ENCODE measurements around the gene FIZ1. TPM values are rescaled to one million over a fixed set of nuclear protein-coding genes. Genes with fewer than 3 reads are reported as not detected.
A peak's percentile ranks its signal among the peaks of the same experiment; 100 is the strongest.

FIZ1 gene
- total RNA-seq, 1 donor from 2014 or later = 4.8 TPM

DNA sequence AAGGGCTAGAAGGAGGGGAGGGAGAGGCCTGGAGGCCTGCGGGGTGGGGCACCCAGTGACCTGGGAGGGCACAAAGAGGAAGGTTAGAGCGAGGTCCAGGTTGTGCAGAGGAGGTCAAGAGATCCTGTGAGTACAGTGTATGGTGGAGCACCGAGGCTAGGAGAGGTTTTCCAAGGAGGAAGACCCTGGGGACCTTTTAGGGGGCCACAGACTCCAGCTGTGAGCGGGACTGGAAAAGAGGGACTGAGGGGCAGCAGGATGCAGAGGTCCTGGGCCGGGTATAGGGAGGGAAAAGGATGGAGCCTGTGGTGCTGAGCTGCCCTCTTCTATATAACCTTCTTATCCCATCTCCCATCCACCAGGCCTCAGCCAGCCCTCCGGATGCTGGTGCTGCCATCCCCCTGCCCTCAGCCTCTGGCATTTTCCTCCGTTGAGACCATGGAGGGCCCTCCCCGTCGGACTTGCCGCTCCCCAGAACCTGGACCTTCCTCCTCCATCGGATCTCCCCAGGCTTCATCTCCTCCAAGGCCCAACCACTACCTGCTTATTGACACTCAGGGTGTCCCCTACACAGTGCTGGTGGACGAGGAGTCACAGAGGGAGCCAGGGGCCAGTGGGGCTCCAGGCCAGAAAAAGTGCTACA lies 45.0 kb upstream of the FIZ1 start:
- Histone ChIP-seq H3F3A (ENCODE audit: low read depth) (peaks cover 53% of the 10 kb centered on the region), H3K4me2 (peak overlapping the region; percentile 99), H3K79me2 (ENCODE audit: low read depth) (peaks cover 83% of the 10 kb centered on the region), H3K4me1 (peaks cover 32% of the 10 kb centered on the region), H3K9me3 (ENCODE audit: low read depth) (no peaks in the 10 kb centered on the region), H3K36me3 (no peaks in the 10 kb centered on the region), H3K4me3 (peak overlapping the region; percentile 80), H3K9ac (peak overlapping the region; percentile 79), H4K20me1 (ENCODE audit: low read depth) (no peaks in the 10 kb centered on the region), H3K27ac (no peak overlapping the region), H3K27me3 (no peaks in the 10 kb centered on the region), H2AFZ (replicated peaks) (no peak overlapping the region)
- no peak for DNase-seq (ENCODE audit: low spot score)
- peaks cover 42% of the 10 kb centered on the region for H3K4me1 Mint-ChIP-seq
- peak overlapping the region; percentile 96 for H3K4me3 Mint-ChIP-seq
- H3K36me3 Mint-ChIP-seq = peaks cover 11% of the 10 kb centered on the region
- peaks cover 20% of the 10 kb centered on the region for H3K27me3 Mint-ChIP-seq (ENCODE audit: insufficient read depth, low read depth)
- TF ChIP-seq, protein P1, sequence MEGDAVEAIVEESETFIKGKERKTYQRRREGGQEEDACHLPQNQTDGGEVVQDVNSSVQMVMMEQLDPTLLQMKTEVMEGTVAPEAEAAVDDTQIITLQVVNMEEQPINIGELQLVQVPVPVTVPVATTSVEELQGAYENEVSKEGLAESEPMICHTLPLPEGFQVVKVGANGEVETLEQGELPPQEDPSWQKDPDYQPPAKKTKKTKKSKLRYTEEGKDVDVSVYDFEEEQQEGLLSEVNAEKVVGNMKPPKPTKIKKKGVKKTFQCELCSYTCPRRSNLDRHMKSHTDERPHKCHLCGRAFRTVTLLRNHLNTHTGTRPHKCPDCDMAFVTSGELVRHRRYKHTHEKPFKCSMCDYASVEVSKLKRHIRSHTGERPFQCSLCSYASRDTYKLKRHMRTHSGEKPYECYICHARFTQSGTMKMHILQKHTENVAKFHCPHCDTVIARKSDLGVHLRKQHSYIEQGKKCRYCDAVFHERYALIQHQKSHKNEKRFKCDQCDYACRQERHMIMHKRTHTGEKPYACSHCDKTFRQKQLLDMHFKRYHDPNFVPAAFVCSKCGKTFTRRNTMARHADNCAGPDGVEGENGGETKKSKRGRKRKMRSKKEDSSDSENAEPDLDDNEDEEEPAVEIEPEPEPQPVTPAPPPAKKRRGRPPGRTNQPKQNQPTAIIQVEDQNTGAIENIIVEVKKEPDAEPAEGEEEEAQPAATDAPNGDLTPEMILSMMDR (IDR thresholded peaks at IDR 0.05) = no peak
- H3K9me3 Mint-ChIP-seq = no peaks in the 10 kb centered on the region
- peak overlapping the region; percentile 96 for H3K27ac Mint-ChIP-seq

DNA sequence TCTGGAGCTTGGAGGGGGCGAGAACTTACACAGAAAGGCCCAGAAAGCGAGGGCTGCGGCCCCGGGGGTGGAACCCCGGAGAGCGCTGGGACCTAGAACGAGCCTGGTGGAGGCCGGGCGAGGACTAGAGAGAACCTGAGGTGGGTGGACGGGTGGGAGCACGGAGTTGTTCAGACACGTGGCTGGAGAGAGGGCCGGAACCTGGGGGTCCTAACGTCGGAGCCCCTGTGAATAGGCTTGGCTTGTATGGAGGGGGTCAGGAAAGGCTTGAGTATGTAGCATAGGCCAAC lies 44.5 kb upstream of the FIZ1 start:
- peaks cover 32% of the 10 kb centered on the region for H3K4me1 ChIP-seq
- H3K36me3 ChIP-seq = no peaks in the 10 kb centered on the region
- Mint-ChIP-seq H3K27ac (peak overlapping the region; percentile 96), H3K36me3 (peaks cover 14% of the 10 kb centered on the region), H3K9me3 (no peaks in the 10 kb centered on the region), H3K4me1 (peaks cover 45% of the 10 kb centered on the region), H3K27me3 (ENCODE audit: insufficient read depth, low read depth) (peaks cover 20% of the 10 kb centered on the region), H3K4me3 (peak overlapping the region; percentile 96)
- no peaks in the 10 kb centered on the region for H3K9me3 ChIP-seq (ENCODE audit: low read depth)
- no peaks in the 10 kb centered on the region for H3K27me3 ChIP-seq
- H3F3A ChIP-seq (ENCODE audit: low read depth) = peaks cover 56% of the 10 kb centered on the region
- H3K9ac ChIP-seq = peak overlapping the region; percentile 79
- no peak for DNase-seq (ENCODE audit: low spot score)
- H3K4me2 ChIP-seq = peak overlapping the region; percentile 99
- H4K20me1 ChIP-seq (ENCODE audit: low read depth) = no peaks in the 10 kb centered on the region
- H3K4me3 ChIP-seq = peak overlapping the region; percentile 80
- no peak overlapping the region for H3K27ac ChIP-seq
- no peak for TF ChIP-seq EZH2phosphoT487 (IDR thresholded peaks at IDR 0.05)
- TF ChIP-seq EZH2 (IDR thresholded peaks at IDR 0.05) = no peak
- TF ChIP-seq, protein P1 (IDR thresholded peaks at IDR 0.05) = no peak
- H2AFZ ChIP-seq (replicated peaks) = no peak overlapping the region
- H3K79me2 ChIP-seq (ENCODE audit: low read depth) = peaks cover 85% of the 10 kb centered on the region

DNA sequence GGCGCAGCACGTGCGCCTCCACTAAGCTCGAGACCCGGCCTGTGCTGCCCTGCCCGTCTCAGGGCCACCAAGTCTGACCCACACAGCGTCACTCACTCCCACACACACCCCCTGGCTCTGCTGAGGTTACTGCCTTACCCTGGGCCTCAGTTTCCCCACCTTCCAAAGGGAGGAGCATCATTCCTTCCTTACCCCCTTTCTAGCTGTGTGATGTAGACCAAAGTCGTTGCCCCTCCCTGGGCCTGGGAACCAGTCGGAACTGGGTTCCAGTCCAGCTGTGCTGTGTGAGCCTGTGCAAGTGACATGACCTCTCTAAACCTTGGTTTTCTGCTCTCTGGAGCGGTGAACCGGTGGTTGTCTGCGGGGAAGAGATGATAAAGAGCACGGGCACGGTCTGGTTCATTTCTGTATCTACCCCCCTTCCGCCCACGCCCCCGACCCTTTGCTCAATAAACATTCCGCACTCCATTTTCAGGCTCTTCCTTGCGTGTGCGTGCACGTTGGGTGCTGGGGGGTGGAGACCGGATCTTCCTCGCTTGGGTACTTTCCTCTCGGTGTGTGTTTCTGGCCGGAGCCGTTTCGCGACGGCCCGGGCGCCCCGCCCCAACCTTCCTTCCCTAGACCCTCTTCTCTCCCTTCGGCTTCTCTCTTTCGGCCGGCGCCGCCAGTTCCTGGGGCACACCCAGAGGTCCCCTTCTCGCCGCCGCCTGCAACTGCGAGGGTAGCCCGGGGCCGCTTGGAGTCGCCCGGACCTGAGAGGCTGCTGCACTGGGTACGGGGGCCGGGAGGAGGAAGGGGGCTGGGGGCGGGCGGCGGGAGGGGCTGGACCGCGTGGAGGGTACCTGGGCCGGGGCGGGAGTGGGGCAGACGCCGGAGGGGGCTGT lies 43.9 kb upstream of the FIZ1 start, which contains the start of gene ZNF581:
TSS of gene ZNF581 (plus strand) at position 647 of the 884 bp plus-strand sequence. CDS start 923 bp downstream, outside the sequence.
- TF ChIP-seq, protein P1 (IDR thresholded peaks at IDR 0.05) = no peak
- no peak for TF ChIP-seq EZH2 (IDR thresholded peaks at IDR 0.05)
- no peaks in the 10 kb centered on the region for H3K36me3 ChIP-seq
- DNase-seq (ENCODE audit: low spot score) = peak; percentile 82
- peak within 1 kb of the TSS; percentile 96 for H3K27ac Mint-ChIP-seq
- peak within 1 kb of the TSS; percentile 80 for H3K4me3 ChIP-seq
- H3K4me3 Mint-ChIP-seq = peak within 1 kb of the TSS; percentile 96
- peak within 1 kb of the TSS; percentile 79 for H3K9ac ChIP-seq
- peaks cover 86% of the 10 kb centered on the region for H3K79me2 ChIP-seq (ENCODE audit: low read depth)
- H3K9me3 ChIP-seq (ENCODE audit: low read depth) = no peaks in the 10 kb centered on the region
- H3K4me1 Mint-ChIP-seq = peaks cover 45% of the 10 kb centered on the region
- no peaks in the 10 kb centered on the region for H4K20me1 ChIP-seq (ENCODE audit: low read depth)
- H3K27me3 ChIP-seq = no peaks in the 10 kb centered on the region
- no peaks in the 10 kb centered on the region for H3K9me3 Mint-ChIP-seq
- H2AFZ ChIP-seq (replicated peaks) = no peak within 1 kb of the TSS
- peak within 1 kb of the TSS; percentile 99 for H3K4me2 ChIP-seq
- H3K36me3 Mint-ChIP-seq = peaks cover 14% of the 10 kb centered on the region
- peaks cover 29% of the 10 kb centered on the region for H3K4me1 ChIP-seq
- peaks cover 20% of the 10 kb centered on the region for H3K27me3 Mint-ChIP-seq (ENCODE audit: insufficient read depth, low read depth)
- peaks cover 51% of the 10 kb centered on the region for H3F3A ChIP-seq (ENCODE audit: low read depth)
- H3K27ac ChIP-seq = no peak within 1 kb of the TSS

Measured in neural progenitor cell (in vitro differentiated cells).